ENCODE results near the gene NOS1AP.

The NOS1AP gene

GRCh38 chr1:162284206-162284955 lies 214.9 kb downstream of the NOS1AP start:
- H3K9me3 ChIP-seq, result no peaks in the 10 kb centered on the region
- H3K36me3 ChIP-seq, result no peaks in the 10 kb centered on the region
- peaks cover 0 to 3% of the 10 kb centered on the region in 2 donors for H3K27me3 ChIP-seq
- H3K4me3 ChIP-seq, result no peak overlapping the region
- H3K27ac ChIP-seq, result no peak overlapping the region
- intact Hi-C loops (cut with DNase I; ENCODE audit: low total_unique reads), result no loop called here
- TF ChIP-seq, protein P1, sequence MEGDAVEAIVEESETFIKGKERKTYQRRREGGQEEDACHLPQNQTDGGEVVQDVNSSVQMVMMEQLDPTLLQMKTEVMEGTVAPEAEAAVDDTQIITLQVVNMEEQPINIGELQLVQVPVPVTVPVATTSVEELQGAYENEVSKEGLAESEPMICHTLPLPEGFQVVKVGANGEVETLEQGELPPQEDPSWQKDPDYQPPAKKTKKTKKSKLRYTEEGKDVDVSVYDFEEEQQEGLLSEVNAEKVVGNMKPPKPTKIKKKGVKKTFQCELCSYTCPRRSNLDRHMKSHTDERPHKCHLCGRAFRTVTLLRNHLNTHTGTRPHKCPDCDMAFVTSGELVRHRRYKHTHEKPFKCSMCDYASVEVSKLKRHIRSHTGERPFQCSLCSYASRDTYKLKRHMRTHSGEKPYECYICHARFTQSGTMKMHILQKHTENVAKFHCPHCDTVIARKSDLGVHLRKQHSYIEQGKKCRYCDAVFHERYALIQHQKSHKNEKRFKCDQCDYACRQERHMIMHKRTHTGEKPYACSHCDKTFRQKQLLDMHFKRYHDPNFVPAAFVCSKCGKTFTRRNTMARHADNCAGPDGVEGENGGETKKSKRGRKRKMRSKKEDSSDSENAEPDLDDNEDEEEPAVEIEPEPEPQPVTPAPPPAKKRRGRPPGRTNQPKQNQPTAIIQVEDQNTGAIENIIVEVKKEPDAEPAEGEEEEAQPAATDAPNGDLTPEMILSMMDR (IDR thresholded peaks at IDR 0.05), result no peak
- peaks cover 0 to 22% (median 6%) of the 10 kb centered on the region in 4 donors for H3K4me1 ChIP-seq
- DNase-seq, result no peak

GRCh38 chr1:162285149-162285561 lies 215.7 kb downstream of the NOS1AP start:
- no peak for DNase-seq
- no peak overlapping the region for H3K27ac ChIP-seq

GRCh38 chr1:162291000-162291399 lies 221.5 kb downstream of the NOS1AP start:
- no peaks in the 10 kb centered on the region for H3K9me3 ChIP-seq
- intact Hi-C loops (cut with DNase I; ENCODE audit: low total_unique reads), result no loop called here
- no peak for DNase-seq
- H3K27ac ChIP-seq, result no peak overlapping the region
- no peaks in the 10 kb centered on the region for H3K36me3 ChIP-seq
- H3K4me3 ChIP-seq, result no peak overlapping the region
- H3K4me1 ChIP-seq, result peaks cover 0 to 6% (median 0%) of the 10 kb centered on the region in 4 donors
- H3K27me3 ChIP-seq, result no peaks in the 10 kb centered on the region
- TF ChIP-seq, protein P1 (IDR thresholded peaks at IDR 0.05), result no peak

More at GRCh38 chr1:162285149-162285561, 215.7 kb downstream of the NOS1AP start:
- TF ChIP-seq, protein P1 (IDR thresholded peaks at IDR 0.05), result no peak
- Histone ChIP-seq H3K36me3 (no peaks in the 10 kb centered on the region), H3K4me1 (peaks cover 0 to 22% (median 6%) of the 10 kb centered on the region in 4 donors), H3K27me3 (peaks cover 0 to 3% of the 10 kb centered on the region in 2 donors), H3K4me3 (no peak overlapping the region), H3K9me3 (no peaks in the 10 kb centered on the region)
- intact Hi-C loops (cut with DNase I; ENCODE audit: low total_unique reads), result no loop called here

GRCh38 chr1:162292422-162292849 lies 222.9 kb downstream of the NOS1AP start:
- Histone ChIP-seq H3K27ac (no peak overlapping the region), H3K36me3 (no peaks in the 10 kb centered on the region), H3K9me3 (no peaks in the 10 kb centered on the region), H3K4me3 (no peak overlapping the region), H3K4me1 (peaks cover 0 to 6% (median 0%) of the 10 kb centered on the region in 4 donors), H3K27me3 (no peaks in the 10 kb centered on the region)
- intact Hi-C loops (cut with DNase I; ENCODE audit: low total_unique reads), result no loop called here
- TF ChIP-seq, protein P1 (IDR thresholded peaks at IDR 0.05), result no peak
- DNase-seq, result no peak

GRCh38 chr1:162293073-162293692 lies 223.7 kb downstream of the NOS1AP start:
- TF ChIP-seq, protein P1 (IDR thresholded peaks at IDR 0.05), result no peak
- no peak for DNase-seq
- Histone ChIP-seq H3K36me3 (no peaks in the 10 kb centered on the region), H3K4me1 (peaks cover 0 to 6% (median 0%) of the 10 kb centered on the region in 4 donors), H3K9me3 (no peaks in the 10 kb centered on the region), H3K27ac (no peak overlapping the region), H3K27me3 (no peaks in the 10 kb centered on the region), H3K4me3 (no peak overlapping the region)
- intact Hi-C loops (cut with DNase I; ENCODE audit: low total_unique reads), result no loop called here

Data from tibial artery (tissue), 4 donors.